HEK293T (cell line): ENCODE data around the gene TIMM29.

Source experiments
- CTCF ChIA-PET: fragments of 350-600 bp; formaldehyde crosslinking; extraction: SDS; loops from one replicate; lab custom pipeline; 2021; ENCODE audit warnings: antibody characterized with exemption, inconsistent platforms; lab: Yijun Ruan, JAX
- POLR2A ChIA-PET: fragments of 350-600 bp; formaldehyde crosslinking; extraction: SDS; loops from one replicate; lab custom pipeline; 2020; ENCODE audit warnings: antibody characterized with exemption, inconsistent platforms; lab: Yijun Ruan, JAX
- DNase-seq: peaks from one replicate; pipeline ENCODE4 v3.0.0; 2012; ENCODE audit warnings: mixed read lengths; ENCODE audit errors: extremely low spot score
- ARNT ChIP-seq: fragments of 450-650 bp; IDR thresholded peaks from 2 replicates; pipeline ENCODE4 v1.6.1; 2017; ENCODE audit warnings: mild to moderate bottlenecking
- BHLHE40 ChIP-seq: fragments of 450-650 bp; IDR thresholded peaks from 2 replicates; pipeline ENCODE4 v1.6.1; 2016; ENCODE audit warnings: mild to moderate bottlenecking, moderate library complexity, borderline replicate concordance
- CTBP1 ChIP-seq: fragments of 450-650 bp; IDR thresholded peaks from 2 replicates; pipeline ENCODE4 v1.6.1; 2016; ENCODE audit warnings: borderline replicate concordance
- ELF4 ChIP-seq: fragments of 450-650 bp; IDR thresholded peaks from 2 replicates; pipeline ENCODE4 v1.6.1; 2017; ENCODE audit warnings: antibody characterized with exemption
- FOXA1 ChIP-seq: fragments of 450-650 bp; IDR thresholded peaks from 2 replicates; pipeline ENCODE4 v1.6.1; 2016; ENCODE audit warnings: mild to moderate bottlenecking
- FOXK2 ChIP-seq: fragments of 450-650 bp; IDR thresholded peaks from 2 replicates; pipeline ENCODE4 v1.6.1; 2016; ENCODE audit warnings: mild to moderate bottlenecking
- FOXM1 ChIP-seq: fragments of 450-650 bp; IDR thresholded peaks from 2 replicates; pipeline ENCODE4 v1.6.1; 2017; ENCODE audit warnings: mild to moderate bottlenecking, borderline replicate concordance
- HDGF ChIP-seq: fragments of 450-650 bp; IDR thresholded peaks from 2 replicates; pipeline ENCODE4 v1.6.1; 2017; ENCODE audit warnings: antibody characterized with exemption, borderline replicate concordance
- L3MBTL2 ChIP-seq: fragments of 450-650 bp; conservative IDR thresholded peaks from 2 replicates; pipeline ENCODE4 v1.6.1; 2016; ENCODE audit warnings: mild to moderate bottlenecking
- LEF1 ChIP-seq: fragments of 450-650 bp; IDR thresholded peaks from 2 replicates; pipeline ENCODE4 v1.6.1; 2017; ENCODE audit warnings: mild to moderate bottlenecking, borderline replicate concordance
- NFRKB ChIP-seq: fragments of 450-650 bp; IDR thresholded peaks from 2 replicates; pipeline ENCODE4 v1.6.1; 2016; ENCODE audit warnings: mild to moderate bottlenecking, moderate library complexity
- PKNOX1 ChIP-seq: fragments of 450-650 bp; IDR thresholded peaks from 2 replicates; pipeline ENCODE4 v1.6.1; 2016
- SP1 ChIP-seq: fragments of 450-650 bp; IDR thresholded peaks from 2 replicates; pipeline ENCODE4 v1.6.1; 2017
- SUZ12 ChIP-seq: fragments of 450-650 bp; IDR thresholded peaks from 2 replicates; pipeline ENCODE4 v1.6.1; 2016; ENCODE audit warnings: mild to moderate bottlenecking
- TARDBP ChIP-seq: fragments of 450-650 bp; IDR thresholded peaks from 2 replicates; pipeline ENCODE4 v1.6.1; 2016
- ZNF384 ChIP-seq: fragments of 450-650 bp; IDR thresholded peaks from 2 replicates; pipeline ENCODE4 v1.6.1; 2016

TIMM29 gene

DNA sequence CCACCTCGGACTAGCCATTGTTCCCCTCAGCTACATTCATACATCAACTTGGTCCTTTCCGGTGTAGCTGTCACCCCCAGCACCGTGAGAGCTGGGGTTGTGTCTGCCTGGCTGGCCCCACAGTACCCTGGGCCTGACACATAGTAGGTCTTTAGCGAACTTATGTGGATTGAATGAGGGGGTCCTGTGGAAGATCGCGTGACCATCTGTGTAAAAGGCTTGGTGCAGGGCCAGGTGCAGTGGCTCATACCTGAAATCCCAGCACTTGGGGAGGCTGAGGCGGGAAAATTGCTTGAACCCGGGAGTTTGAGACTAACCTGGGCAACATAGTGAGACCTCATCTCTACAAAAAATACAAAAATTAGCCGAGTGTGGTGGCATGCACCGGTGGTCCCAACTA, 34.3 kb downstream of the TIMM29 start:
- POLR2A ChIA-PET, result interaction anchor here (1.4 kb wide), 1 partner anchor 21 kb away, joined by 5 read pairs; no protein-coding TSS in a partner anchor
- TF ChIP-seq TARDBP (no peak), CTBP1 (no peak), PKNOX1 (no peak), ARNT (no peak), HDGF (no peak), FOXA1 (no peak), LEF1 (no peak), FOXM1 (no peak), BHLHE40 (no peak), L3MBTL2 (no peak), SUZ12 (no peak), SP1 (no peak), ZNF384 (no peak), NFRKB (no peak), ELF4 (no peak), FOXK2 (no peak)
- CTCF ChIA-PET, result no interaction called here
- DNase-seq, result no peak

DNA sequence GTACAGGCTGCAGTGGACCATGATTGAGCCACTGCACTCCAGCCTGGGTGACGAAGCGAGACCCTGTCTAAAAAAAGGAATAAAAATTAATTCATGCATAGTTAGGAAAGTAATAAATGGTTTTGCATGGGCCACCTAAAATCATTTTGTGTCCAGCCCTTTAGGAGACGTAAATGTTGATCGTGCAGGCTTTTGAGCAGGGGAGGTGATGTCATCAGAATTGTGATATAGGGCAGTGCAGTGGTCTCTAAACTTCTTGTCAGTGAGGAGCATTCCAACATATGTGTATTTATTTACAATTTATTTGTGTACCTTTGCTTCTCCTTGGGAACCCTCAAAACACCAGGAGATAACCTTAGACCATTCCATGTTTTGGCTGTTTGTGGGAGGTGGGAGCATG, 35.3 kb downstream of the TIMM29 start:
- no peak for TF ChIP-seq FOXA1
- no peak for TF ChIP-seq SP1
- TF ChIP-seq ZNF384, result no peak
- TF ChIP-seq ELF4, result no peak
- no peak for TF ChIP-seq L3MBTL2
- TF ChIP-seq BHLHE40, result no peak
- TF ChIP-seq HDGF, result no peak
- TF ChIP-seq TARDBP, result no peak
- no peak for DNase-seq
- ChIA-PET POLR2A (interaction anchor here (0.5 kb wide), 1 partner anchor 13 kb away, joined by 3 read pairs; no protein-coding TSS in a partner anchor), CTCF (no interaction called here)

DNA sequence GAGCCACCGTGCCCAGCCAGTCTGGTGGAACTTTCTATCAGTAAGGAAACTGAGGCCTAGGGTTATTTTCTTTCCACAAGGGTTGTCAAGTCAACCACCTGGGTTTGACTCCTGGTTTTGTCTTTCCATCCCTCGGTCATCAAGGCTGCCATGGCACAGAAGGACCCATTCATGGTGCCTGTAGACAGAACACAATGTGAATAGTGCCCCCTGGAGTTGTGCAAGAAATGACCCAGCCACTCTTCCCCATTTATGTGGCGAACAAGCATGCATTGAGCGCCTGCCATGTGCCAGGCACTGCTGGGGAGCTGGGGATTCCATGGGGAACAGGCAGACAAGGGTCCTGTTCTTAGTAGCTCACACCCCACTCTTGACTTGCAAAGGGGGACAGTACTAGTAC, 36.3 kb downstream of the TIMM29 start:
- TF ChIP-seq SP1 (no peak), ZNF384 (no peak), FOXK2 (no peak), LEF1 (no peak), SUZ12 (no peak), ELF4 (no peak)
- no peak for DNase-seq
- CTCF ChIA-PET, result interaction anchor here (0.8 kb wide), 1 partner anchor 13 kb away, joined by 3 read pairs; no protein-coding TSS in a partner anchor
- POLR2A ChIA-PET, result interaction anchor here (0.9 kb wide), 1 partner anchor 14 kb away, joined by 3 read pairs; no protein-coding TSS in a partner anchor

GRCh38 chr19:10965398-10965797, 36.8 kb downstream of the TIMM29 start:
- CTCF ChIA-PET, result interaction anchor here (0.8 kb wide), 1 partner anchor 13 kb away, joined by 3 read pairs; no protein-coding TSS in a partner anchor
- TF ChIP-seq FOXM1 (no peak), CTBP1 (no peak), TARDBP (no peak), BHLHE40 (no peak), FOXK2 (no peak), HDGF (no peak), ELF4 (no peak), SUZ12 (no peak), L3MBTL2 (no peak), LEF1 (no peak), NFRKB (no peak), SP1 (no peak), PKNOX1 (no peak), ZNF384 (no peak), ARNT (no peak), FOXA1 (no peak)
- POLR2A ChIA-PET, result interaction anchor here (0.9 kb wide), 1 partner anchor 14 kb away, joined by 3 read pairs; no protein-coding TSS in a partner anchor
- DNase-seq, result no peak

GRCh38 chr19:10966809-10967208, 38.2 kb downstream of the TIMM29 start:
- ChIA-PET POLR2A (no interaction called here), CTCF (interaction anchor here (1.2 kb wide), 1 partner anchor 25 kb away, joined by 9 read pairs; no protein-coding TSS in a partner anchor)
- DNase-seq, result no peak
- no peak for TF ChIP-seq TARDBP
- TF ChIP-seq PKNOX1, result no peak
- TF ChIP-seq FOXM1, result no peak
- no peak for TF ChIP-seq ELF4
- no peak for TF ChIP-seq FOXA1
- TF ChIP-seq ZNF384, result no peak
- TF ChIP-seq BHLHE40, result no peak
- no peak for TF ChIP-seq SUZ12
- TF ChIP-seq ARNT, result no peak
- TF ChIP-seq SP1, result no peak
- no peak for TF ChIP-seq CTBP1
- no peak for TF ChIP-seq FOXK2

DNA sequence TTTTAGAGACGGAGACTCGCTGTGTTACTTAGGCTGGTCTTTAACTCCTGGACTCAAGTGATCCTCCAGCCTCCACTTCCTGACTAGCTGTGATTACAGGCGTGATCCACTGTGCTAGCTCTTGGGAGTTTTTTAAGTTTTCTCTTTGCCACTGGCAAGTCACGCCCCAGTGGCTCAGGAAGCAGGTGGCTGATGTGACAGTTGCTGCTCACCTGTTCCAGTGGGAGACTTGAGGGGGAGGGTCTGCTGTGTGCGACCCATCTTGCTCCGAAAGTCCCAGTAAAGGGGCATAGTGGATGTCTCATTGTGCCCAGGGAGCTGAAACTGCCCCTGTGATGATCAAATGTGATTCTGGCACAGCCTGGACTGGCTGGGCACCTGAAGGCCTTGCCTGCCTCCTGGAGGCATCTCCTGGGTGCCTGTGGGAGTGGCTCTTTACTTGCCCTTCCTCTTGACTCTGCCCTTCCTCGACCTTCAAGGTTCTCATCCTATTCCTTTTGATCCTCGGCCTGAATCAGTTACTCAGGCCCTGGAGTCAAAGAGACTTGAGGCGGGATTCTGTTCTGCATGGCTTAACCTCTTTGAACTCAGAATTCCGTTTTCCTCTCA, 40.0 kb downstream of the TIMM29 start:
- TF ChIP-seq ELF4 (no peak), ZNF384 (no peak), FOXK2 (no peak), TARDBP (no peak), BHLHE40 (no peak), PKNOX1 (no peak), HDGF (no peak)
- ChIA-PET CTCF (interaction anchor here (0.5 kb wide), 1 partner anchor 149 kb away, joined by 3 read pairs; no protein-coding TSS in a partner anchor), POLR2A (interaction anchor here (1.5 kb wide), 1 partner anchor 9 kb away, joined by 4 read pairs; no protein-coding TSS in a partner anchor)
- no peak for DNase-seq
